Mucosa of stomach (tissue), 1 donor: ENCODE measurements around the gene GPN1.

Source experiments
- H3K27me3 ChIP-seq: one replicate; pipeline ENCODE4 v1.7.0; 2013; ENCODE audit warnings: mild to moderate bottlenecking, low read length; ENCODE audit not compliant: control insufficient read depth, insufficient read depth
- H3K36me3 ChIP-seq: one replicate; pipeline ENCODE4 v1.7.0; 2013; ENCODE audit warnings: low read length; ENCODE audit not compliant: control insufficient read depth, insufficient read depth
- H3K4me1 ChIP-seq: one replicate; pipeline ENCODE4 v1.7.0; 2013; ENCODE audit warnings: mild to moderate bottlenecking, low read length; ENCODE audit not compliant: control insufficient read depth, insufficient read depth
- H3K4me3 ChIP-seq: one replicate; pipeline ENCODE4 v1.7.0; 2013; ENCODE audit warnings: low read length
- H3K9ac ChIP-seq: one replicate; pipeline ENCODE4 v1.7.0; 2013; ENCODE audit warnings: mild to moderate bottlenecking, low read length, moderate library complexity
- H3K9me3 ChIP-seq: one replicate; pipeline ENCODE4 v1.7.0; 2013; ENCODE audit warnings: mild to moderate bottlenecking, low read length, moderate library complexity; ENCODE audit not compliant: control insufficient read depth
- donor health status: Pancreatic carcinoma.

GPN1 gene

GRCh38 chr2:27636766-27637165, 7.9 kb downstream of the GPN1 start:
- no peaks in the 10 kb centered on the region for H3K9me3 ChIP-seq
- H3K4me3 ChIP-seq = no peak overlapping the region
- H3K4me1 ChIP-seq = no peaks in the 10 kb centered on the region
- H3K36me3 ChIP-seq = peaks cover 7% of the 10 kb centered on the region
- no peaks in the 10 kb centered on the region for H3K27me3 ChIP-seq
- H3K9ac ChIP-seq = no peak overlapping the region

- H3K4me1 ChIP-seq = no peaks in the 10 kb centered on the region
- no peaks in the 10 kb centered on the region for H3K9me3 ChIP-seq
- peaks cover 7% of the 10 kb centered on the region for H3K36me3 ChIP-seq
- H3K9ac ChIP-seq = no peak overlapping the region
- no peaks in the 10 kb centered on the region for H3K27me3 ChIP-seq
- H3K4me3 ChIP-seq = no peak overlapping the region
Measured at GRCh38 chr2:27638037-27638637, 9.3 kb downstream of the GPN1 start.

- no peaks in the 10 kb centered on the region for H3K4me1 ChIP-seq
- no peak overlapping the region for H3K9ac ChIP-seq
- no peak overlapping the region for H3K4me3 ChIP-seq
- no peaks in the 10 kb centered on the region for H3K9me3 ChIP-seq
- no peaks in the 10 kb centered on the region for H3K27me3 ChIP-seq
- peaks cover 7% of the 10 kb centered on the region for H3K36me3 ChIP-seq
Measured at GRCh38 chr2:27638709-27639108, 9.9 kb downstream of the GPN1 start.

- Histone ChIP-seq H3K4me3 (no peak overlapping the region), H3K27me3 (no peaks in the 10 kb centered on the region), H3K4me1 (no peaks in the 10 kb centered on the region), H3K9ac (no peak overlapping the region), H3K9me3 (no peaks in the 10 kb centered on the region), H3K36me3 (peaks cover 7% of the 10 kb centered on the region)
Measured at GRCh38 chr2:27640722-27641245, 11.9 kb downstream of the GPN1 start.

DNA sequence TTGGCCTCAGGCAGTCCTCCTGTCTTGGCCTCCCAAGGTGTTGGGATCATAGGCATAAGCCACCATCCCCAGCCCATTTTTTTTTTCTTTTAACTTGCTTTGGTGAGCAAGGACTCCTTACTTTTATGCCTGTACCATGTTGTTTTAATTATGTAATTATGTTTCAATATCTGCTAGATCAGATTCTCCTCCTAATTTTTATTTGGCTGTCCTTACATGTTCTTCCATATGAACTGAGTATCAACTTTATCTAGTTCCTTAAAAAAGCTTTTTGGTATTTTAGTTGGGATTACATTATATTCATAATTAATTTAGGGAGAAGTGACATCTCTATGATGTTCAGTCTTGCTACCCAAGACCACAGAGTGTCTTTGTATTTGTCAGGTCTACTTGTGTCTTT, 16.3 kb downstream of the GPN1 start:
- no peaks in the 10 kb centered on the region for H3K36me3 ChIP-seq

GRCh38 chr2:27647289-27647688, 18.4 kb downstream of the GPN1 start:
- H3K4me3 ChIP-seq = no peak overlapping the region
- H3K4me1 ChIP-seq = no peaks in the 10 kb centered on the region
- no peaks in the 10 kb centered on the region for H3K36me3 ChIP-seq
- H3K27me3 ChIP-seq = no peaks in the 10 kb centered on the region
- no peak overlapping the region for H3K9ac ChIP-seq
- H3K9me3 ChIP-seq = no peaks in the 10 kb centered on the region

More for the DNA sequence above, 16.3 kb downstream of the GPN1 start:
- no peaks in the 10 kb centered on the region for H3K4me1 ChIP-seq
- H3K27me3 ChIP-seq = no peaks in the 10 kb centered on the region
- H3K9me3 ChIP-seq = no peaks in the 10 kb centered on the region
- no peak overlapping the region for H3K4me3 ChIP-seq
- H3K9ac ChIP-seq = no peak overlapping the region

- Histone ChIP-seq H3K4me1 (no peaks in the 10 kb centered on the region), H3K27me3 (no peaks in the 10 kb centered on the region), H3K36me3 (no peaks in the 10 kb centered on the region), H3K9ac (no peak overlapping the region), H3K4me3 (no peak overlapping the region), H3K9me3 (no peaks in the 10 kb centered on the region)
Measured at GRCh38 chr2:27647737-27648136, 18.9 kb downstream of the GPN1 start.

GRCh38 chr2:27651056-27651455, 22.2 kb downstream of the GPN1 start:
- Histone ChIP-seq H3K9me3 (no peaks in the 10 kb centered on the region), H3K4me3 (no peak overlapping the region), H3K36me3 (peaks cover 6% of the 10 kb centered on the region), H3K4me1 (no peaks in the 10 kb centered on the region), H3K9ac (no peak overlapping the region), H3K27me3 (no peaks in the 10 kb centered on the region)

DNA sequence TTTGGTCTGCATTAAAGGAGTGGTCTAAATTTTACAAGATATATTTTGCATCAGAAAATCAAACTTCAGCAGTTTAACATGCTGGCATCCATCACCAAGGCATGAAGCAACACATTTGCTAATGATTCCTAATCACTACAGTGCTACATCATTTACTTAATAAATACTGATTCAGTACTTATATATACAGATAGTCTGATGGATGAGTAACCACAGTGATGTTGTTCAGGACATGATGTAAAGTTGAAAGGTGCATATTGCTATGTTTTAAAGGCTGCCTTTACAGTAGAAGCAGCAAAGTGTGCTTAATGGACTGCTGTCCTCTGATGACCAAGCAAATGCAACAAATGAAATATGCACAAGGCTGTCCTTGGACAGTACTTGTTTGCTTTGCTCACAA, 23.5 kb downstream of the GPN1 start:
- Histone ChIP-seq H3K36me3 (peaks cover 6% of the 10 kb centered on the region), H3K27me3 (no peaks in the 10 kb centered on the region), H3K4me3 (no peak overlapping the region), H3K9ac (no peak overlapping the region), H3K4me1 (no peaks in the 10 kb centered on the region), H3K9me3 (no peaks in the 10 kb centered on the region)

GRCh38 chr2:27652790-27653189, 23.9 kb downstream of the GPN1 start:
- H3K9me3 ChIP-seq = no peaks in the 10 kb centered on the region
- H3K4me1 ChIP-seq = no peaks in the 10 kb centered on the region
- H3K4me3 ChIP-seq = no peak overlapping the region
- no peaks in the 10 kb centered on the region for H3K27me3 ChIP-seq
- no peak overlapping the region for H3K9ac ChIP-seq
- H3K36me3 ChIP-seq = peaks cover 6% of the 10 kb centered on the region

GRCh38 chr2:27653397-27653796, 24.5 kb downstream of the GPN1 start:
- H3K4me3 ChIP-seq = no peak overlapping the region
- no peaks in the 10 kb centered on the region for H3K27me3 ChIP-seq
- no peaks in the 10 kb centered on the region for H3K4me1 ChIP-seq
- H3K9me3 ChIP-seq = no peaks in the 10 kb centered on the region
- peaks cover 6% of the 10 kb centered on the region for H3K36me3 ChIP-seq
- no peak overlapping the region for H3K9ac ChIP-seq

GRCh38 chr2:27655155-27655951, 26.5 kb downstream of the GPN1 start:
- Histone ChIP-seq H3K36me3 (peaks cover 6% of the 10 kb centered on the region), H3K4me1 (no peaks in the 10 kb centered on the region), H3K9me3 (no peaks in the 10 kb centered on the region), H3K4me3 (no peak overlapping the region), H3K27me3 (no peaks in the 10 kb centered on the region), H3K9ac (no peak overlapping the region)
